Muscle of leg (tissue), 11 donors: ENCODE results near the gene CMIP. TPM values are rescaled to one million over a fixed set of nuclear protein-coding genes. Genes with fewer than 3 reads are reported as not detected.

Experiments
- DNase-seq: peaks from one replicate; pipeline ENCODE4 v3.0.0; 2013
- H3K27ac ChIP-seq: one replicate; pipeline ENCODE4 v1.5.1; 2013; ENCODE audit warnings: mild to moderate bottlenecking, low read length, control low read depth
- H3K27me3 ChIP-seq: one replicate; pipeline ENCODE4 v1.6.1; 2013; ENCODE audit warnings: low read length; ENCODE audit not compliant: control insufficient read depth, insufficient read depth
- H3K36me3 ChIP-seq: one replicate; pipeline ENCODE4 v1.6.1; 2013; ENCODE audit warnings: low read length; ENCODE audit not compliant: control insufficient read depth, insufficient read depth
- H3K4me1 ChIP-seq: one replicate; pipeline ENCODE4 v1.6.1; 2013; ENCODE audit warnings: low read length; ENCODE audit not compliant: control insufficient read depth, insufficient read depth
- H3K4me3 ChIP-seq: one replicate; pipeline ENCODE4 v1.5.1; 2013; ENCODE audit warnings: low read length, control low read depth
- H3K9me3 ChIP-seq: replicated peaks from 2 replicates; pipeline ENCODE4 v1.6.1; 2013; ENCODE audit warnings: low read depth, low read length; ENCODE audit not compliant: control insufficient read depth
- WGBS: methylation state at CpG from one replicate; pipeline ENCODE4 v1.1.5; 2013; ENCODE audit warnings: missing lambda C conversion rate; ENCODE audit not compliant: insufficient coverage; 5-methylcytosine and 5-hydroxymethylcytosine counted together
- polyA plus RNA-seq, 8 donors: library from polyadenylated mRNA; unstranded; fragments of 120-200 nt; gene quantifications; one replicate each; pipeline versions ENCODE4 v1.2.1 to v1.2.3, GENCODE V29; 2013; ENCODE audit warnings: inconsistent platforms in 1 of 8, low replicate concordance in 1 of 8; ENCODE audit not compliant: insufficient read length in 8 of 8, insufficient read depth in 1 of 8
- total RNA-seq: library from RNA; stranded (reverse); fragments of 120-200 nt; gene quantifications from one replicate; pipeline ENCODE4 v1.2.4, GENCODE V29; 2013

Gene CMIP
- total and polyA plus RNA-seq, 9 donors: 5.5 to 24.3 (median 18.8) TPM

- Histone ChIP-seq H3K36me3 (no peaks in the 10 kb centered on the region), H3K4me1 (peaks cover 12% of the 10 kb centered on the region), H3K9me3 (no peaks in the 10 kb centered on the region), H3K27ac (peak overlapping the region; percentile 42), H3K27me3 (peaks cover 4% of the 10 kb centered on the region), H3K4me3 (no peak overlapping the region)
- WGBS: 35% methylated on average over 2 of the region's 3 CpGs
- DNase-seq: peak; percentile 85
Measured at GRCh38 chr16:81435103-81435502, 9.5 kb upstream of the CMIP start.

GRCh38 chr16:81435567-81435966, 9.0 kb upstream of the CMIP start:
- Histone ChIP-seq H3K27ac (no peak overlapping the region), H3K9me3 (no peaks in the 10 kb centered on the region), H3K27me3 (peaks cover 4% of the 10 kb centered on the region), H3K4me3 (no peak overlapping the region), H3K4me1 (peaks cover 12% of the 10 kb centered on the region), H3K36me3 (no peaks in the 10 kb centered on the region)
- WGBS: no CpG with 5 or more reads among the region's 2 CpGs
- DNase-seq: no peak

GRCh38 chr16:81436386-81436785, 8.2 kb upstream of the CMIP start:
- Histone ChIP-seq H3K4me3 (no peak overlapping the region), H3K36me3 (no peaks in the 10 kb centered on the region), H3K27ac (no peak overlapping the region), H3K27me3 (peaks cover 6% of the 10 kb centered on the region), H3K9me3 (no peaks in the 10 kb centered on the region), H3K4me1 (peaks cover 11% of the 10 kb centered on the region)
- 91% methylated on average over 1 of the region's 6 CpGs for WGBS
- no peak for DNase-seq

GRCh38 chr16:81437865-81438264, 6.7 kb upstream of the CMIP start:
- H3K27ac ChIP-seq: no peak overlapping the region
- H3K36me3 ChIP-seq: no peaks in the 10 kb centered on the region
- peaks cover 12% of the 10 kb centered on the region for H3K27me3 ChIP-seq
- H3K4me1 ChIP-seq: no peaks in the 10 kb centered on the region
- no CpG with 5 or more reads among the region's 10 CpGs for WGBS
- no peak for DNase-seq
- no peak overlapping the region for H3K4me3 ChIP-seq
- H3K9me3 ChIP-seq: no peaks in the 10 kb centered on the region

GRCh38 chr16:81440888-81441761, 3.5 kb upstream of the CMIP start:
- no peak overlapping the region for H3K27ac ChIP-seq
- H3K4me3 ChIP-seq: no peak overlapping the region
- no peaks in the 10 kb centered on the region for H3K9me3 ChIP-seq
- DNase-seq: no peak
- WGBS: 73% methylated on average over 19 of the region's 21 CpGs
- H3K36me3 ChIP-seq: no peaks in the 10 kb centered on the region
- peaks cover 12% of the 10 kb centered on the region for H3K4me1 ChIP-seq
- peaks cover 15% of the 10 kb centered on the region for H3K27me3 ChIP-seq

GRCh38 chr16:81442220-81442915, 2.2 kb upstream of the CMIP start:
- Histone ChIP-seq H3K36me3 (no peaks in the 10 kb centered on the region), H3K4me1 (peaks cover 24% of the 10 kb centered on the region), H3K9me3 (no peaks in the 10 kb centered on the region), H3K27ac (no peak overlapping the region), H3K4me3 (no peak overlapping the region), H3K27me3 (peaks cover 15% of the 10 kb centered on the region)
- WGBS: 80% methylated on average over 2 of the region's 7 CpGs
- DNase-seq: no peak

- Histone ChIP-seq H3K27me3 (peaks cover 11% of the 10 kb centered on the region), H3K4me1 (peaks cover 32% of the 10 kb centered on the region), H3K36me3 (no peaks in the 10 kb centered on the region), H3K9me3 (no peaks in the 10 kb centered on the region), H3K4me3 (no peak overlapping the region), H3K27ac (no peak overlapping the region)
- 70% methylated on average over 4 of the region's 8 CpGs for WGBS
- no peak for DNase-seq
Measured at GRCh38 chr16:81442916-81443687, 1.5 kb upstream of the CMIP start.

GRCh38 chr16:81443688-81444447, 740 bp upstream of the CMIP start:
- 8% methylated on average over 36 of the region's 36 CpGs for WGBS
- H3K36me3 ChIP-seq: no peaks in the 10 kb centered on the region
- H3K27me3 ChIP-seq: peaks cover 11% of the 10 kb centered on the region
- H3K4me3 ChIP-seq: peak overlapping the region; percentile 45
- H3K27ac ChIP-seq: peak overlapping the region; percentile 67
- peaks cover 39% of the 10 kb centered on the region for H3K4me1 ChIP-seq
- no peaks in the 10 kb centered on the region for H3K9me3 ChIP-seq
- peak; percentile 42 for DNase-seq

- H3K9me3 ChIP-seq: no peaks in the 10 kb centered on the region
- H3K4me1 ChIP-seq: peaks cover 45% of the 10 kb centered on the region
- peak; percentile 48 for DNase-seq
- H3K27me3 ChIP-seq: peaks cover 11% of the 10 kb centered on the region
- H3K27ac ChIP-seq: peak overlapping the region; percentile 78
- H3K4me3 ChIP-seq: peak overlapping the region; percentile 67
- no peaks in the 10 kb centered on the region for H3K36me3 ChIP-seq
- WGBS: 0% methylated on average over 39 of the region's 62 CpGs
Measured at GRCh38 chr16:81445143-81445961, 744 bp downstream of the CMIP start.
